Brain pericyte (primary cell): ENCODE measurements around the gene IFRD1.
"Not testable (repeated sequence)": the region's sequence is repeated elsewhere in the genome, so short reads cannot be mapped to it uniquely, and the experiment has no call there.

ENCODE experiments used
- DNase-seq: peaks from one replicate; pipeline ENCODE4 v3.0.0-alpha.2; 2012; ENCODE audit warnings: low read depth, low spot score

Gene IFRD1

GRCh38 chr7:112516418-112516817 is 66.2 kb downstream of the IFRD1 start:
- DNase-seq: not testable (repeated sequence)

- no peak for DNase-seq
These were observed 67.2 kb downstream of the IFRD1 start for GRCh38 chr7:112517487-112517886.

GRCh38 chr7:112520787-112521186 is 70.5 kb downstream of the IFRD1 start:
- no peak for DNase-seq

GRCh38 chr7:112521942-112522341 is 71.7 kb downstream of the IFRD1 start:
- DNase-seq: no peak

- no peak for DNase-seq
These were observed 73.6 kb downstream of the IFRD1 start for GRCh38 chr7:112523871-112524270.
